GM19351 (cell line): ENCODE measurements around the gene E2F6.

ENCODE experiments used
- ATAC-seq: cut with Tn5 transposase; IDR thresholded peaks from one replicate; pipeline ENCODE4 v1.9.1; 2021; ENCODE audit warnings: mild to moderate bottlenecking, moderate library complexity; ENCODE audit not compliant: unreplicated experiment

Gene E2F6

DNA sequence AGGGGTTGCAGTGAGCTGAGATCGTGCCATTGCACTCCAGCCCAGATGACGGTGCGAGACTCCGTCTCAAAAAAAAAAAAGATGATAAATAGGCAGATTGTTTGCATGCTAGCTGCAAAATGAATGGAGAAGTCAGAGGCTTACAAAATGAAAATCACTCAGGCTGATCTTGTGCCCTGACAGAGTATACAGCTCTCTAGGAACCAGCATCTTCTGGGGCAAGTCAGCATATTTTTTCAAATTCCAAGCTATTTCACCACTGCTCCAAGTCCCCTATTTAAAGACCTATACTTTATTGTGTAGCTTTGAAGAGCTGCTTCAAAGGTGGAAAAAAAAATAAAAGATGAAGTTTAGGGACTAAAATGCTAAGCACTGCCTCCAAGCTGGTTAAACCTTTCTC, 6.1 kb downstream of the E2F6 start:
- no peak for ATAC-seq

DNA sequence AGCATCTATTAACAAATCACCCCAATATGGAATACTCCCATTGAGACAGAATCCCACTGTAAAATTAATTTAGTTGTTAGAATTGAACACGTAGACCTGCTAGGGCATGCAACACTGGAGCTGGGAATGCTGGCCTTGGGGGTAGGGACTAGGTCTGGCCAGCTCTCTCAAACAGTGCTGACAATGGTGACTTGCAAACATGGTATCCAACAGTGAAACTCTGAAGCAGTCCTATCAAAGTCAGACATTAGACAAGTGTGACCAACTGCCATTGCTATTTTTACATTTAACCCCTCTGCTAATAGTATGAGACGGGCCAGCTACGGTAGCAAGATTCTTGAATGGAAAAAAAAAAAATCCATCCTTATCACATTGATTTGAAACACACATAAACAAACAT, 7.2 kb downstream of the E2F6 start:
- no peak for ATAC-seq

DNA sequence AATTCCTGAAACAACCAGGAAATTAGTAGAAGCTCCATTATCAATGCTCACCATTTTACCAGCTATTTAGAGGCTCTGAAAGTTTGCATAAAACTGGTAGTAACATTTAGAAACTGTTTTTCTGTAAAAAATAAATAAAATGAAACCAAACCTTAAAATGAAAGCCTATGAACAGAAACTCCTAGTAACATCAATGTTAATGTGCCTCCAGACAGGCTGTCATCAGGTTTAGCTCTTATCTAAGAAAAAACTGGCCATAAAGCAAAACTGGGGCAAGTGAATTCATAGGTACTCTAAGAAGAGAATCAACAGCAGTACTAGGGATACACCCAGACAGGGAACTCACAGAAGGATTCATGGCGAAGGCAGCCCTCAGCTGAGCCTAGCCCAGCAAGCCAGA, 8.0 kb downstream of the E2F6 start:
- no peak for ATAC-seq

DNA sequence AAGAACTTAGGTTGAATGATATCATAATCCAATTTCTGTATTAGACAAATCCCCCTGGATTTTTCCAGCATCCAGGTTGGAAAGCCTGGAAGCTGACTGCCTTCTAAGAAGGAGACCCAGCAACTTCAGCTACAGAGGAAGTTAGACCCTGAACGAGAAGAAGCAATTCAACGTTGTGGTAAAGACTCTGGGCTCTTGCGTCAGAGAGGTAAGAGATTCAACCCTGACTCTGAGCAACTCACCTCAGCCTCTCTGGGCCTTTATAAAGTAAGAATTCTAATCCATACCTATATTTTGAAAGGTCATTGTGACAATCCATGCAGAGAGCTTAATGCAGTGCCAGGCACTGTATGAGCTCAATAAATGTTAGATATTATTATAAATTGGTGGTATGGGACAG, 9.7 kb downstream of the E2F6 start:
- no peak for ATAC-seq

DNA sequence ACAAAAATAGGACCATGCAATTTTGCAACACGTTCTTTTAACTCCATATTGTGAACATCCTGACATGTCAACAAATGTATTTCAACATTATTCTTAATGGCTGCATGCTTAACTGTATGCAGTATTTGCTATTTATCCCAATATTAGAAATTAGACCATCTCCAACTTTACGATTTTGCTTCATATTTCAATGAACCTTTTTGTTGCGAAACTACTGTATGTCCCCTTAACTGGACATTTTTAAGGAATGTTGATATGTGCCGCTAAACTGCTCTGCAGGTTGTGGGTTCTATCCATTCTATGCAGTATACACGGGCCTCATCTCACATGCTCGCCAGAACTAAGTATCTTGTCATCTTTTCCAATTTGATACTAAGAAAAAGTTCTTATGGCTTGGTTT, 11.1 kb downstream of the E2F6 start:
- no peak for ATAC-seq

- ATAC-seq: no peak
These were observed 15.2 kb downstream of the E2F6 start for GRCh38 chr2:11450791-11451190.

DNA sequence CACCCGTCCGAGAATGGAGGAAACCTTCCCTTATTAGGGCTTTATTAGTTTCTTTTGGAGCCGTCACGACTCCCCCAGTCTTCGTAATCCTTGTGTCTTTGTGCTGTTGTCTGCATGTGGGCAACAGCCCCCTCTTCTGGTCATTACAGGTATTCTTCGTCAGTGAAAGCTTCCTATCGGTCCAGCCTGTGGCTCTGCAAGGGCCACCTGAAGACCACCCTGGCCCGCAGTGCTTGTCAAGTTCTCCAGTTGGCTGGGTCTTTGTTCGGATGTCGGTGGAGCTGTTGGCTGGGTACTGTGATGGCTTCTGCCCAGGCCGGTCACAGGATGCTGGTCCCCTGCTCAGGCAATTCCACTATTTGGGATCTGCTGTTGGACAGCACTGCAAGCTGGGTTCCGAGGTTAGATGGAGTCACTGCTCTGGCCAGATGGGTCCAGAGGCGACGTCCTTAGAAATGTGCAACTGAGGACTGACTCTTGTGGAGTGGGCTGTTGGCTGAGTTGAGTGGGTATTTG, 19.2 kb downstream of the E2F6 start:
- ATAC-seq: peak; percentile 47

GRCh38 chr2:11444737-11445136, 21.2 kb downstream of the E2F6 start:
- ATAC-seq: no peak

GRCh38 chr2:11438555-11439080, 27.3 kb downstream of the E2F6 start:
- no peak for ATAC-seq

GRCh38 chr2:11437602-11438001, 28.4 kb downstream of the E2F6 start:
- ATAC-seq: no peak

DNA sequence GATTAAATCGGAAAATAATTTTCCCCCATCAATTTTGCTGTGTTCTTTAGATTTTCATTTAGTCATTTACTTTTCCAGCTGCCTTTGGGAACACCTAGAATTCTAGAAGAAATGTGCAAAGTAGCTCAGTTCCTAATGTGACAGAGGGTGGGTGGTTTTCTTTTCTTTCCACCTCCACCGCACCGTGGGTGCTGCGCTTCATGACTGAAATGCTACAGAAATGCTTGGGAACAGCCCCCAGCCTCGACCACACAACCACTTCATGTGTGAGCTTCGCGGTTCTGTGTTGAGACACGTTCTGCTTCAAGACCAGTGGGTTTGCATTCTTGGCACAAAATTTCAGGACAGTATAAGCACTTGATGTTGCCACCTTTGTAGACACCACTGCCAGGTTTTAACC, 30.9 kb downstream of the E2F6 start:
- ATAC-seq: no peak

DNA sequence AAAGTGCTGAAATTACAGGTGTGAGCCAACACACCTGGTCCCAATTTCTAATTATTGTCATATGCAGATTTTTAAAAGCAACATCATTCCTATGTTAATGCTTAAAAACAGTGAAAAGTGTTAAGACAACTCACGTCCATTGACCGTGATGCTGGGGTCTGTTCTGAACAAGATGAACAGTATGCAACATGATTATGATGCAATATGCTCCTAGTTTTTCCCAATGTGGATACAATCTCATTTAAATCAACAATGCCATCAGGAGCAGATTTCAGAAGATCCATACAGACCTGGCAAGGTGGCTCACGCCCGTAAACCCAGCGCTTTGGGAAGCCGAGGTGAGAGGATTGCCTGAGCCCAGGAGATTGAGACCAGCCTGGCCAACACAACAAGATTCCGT, 31.5 kb downstream of the E2F6 start:
- no peak for ATAC-seq

DNA sequence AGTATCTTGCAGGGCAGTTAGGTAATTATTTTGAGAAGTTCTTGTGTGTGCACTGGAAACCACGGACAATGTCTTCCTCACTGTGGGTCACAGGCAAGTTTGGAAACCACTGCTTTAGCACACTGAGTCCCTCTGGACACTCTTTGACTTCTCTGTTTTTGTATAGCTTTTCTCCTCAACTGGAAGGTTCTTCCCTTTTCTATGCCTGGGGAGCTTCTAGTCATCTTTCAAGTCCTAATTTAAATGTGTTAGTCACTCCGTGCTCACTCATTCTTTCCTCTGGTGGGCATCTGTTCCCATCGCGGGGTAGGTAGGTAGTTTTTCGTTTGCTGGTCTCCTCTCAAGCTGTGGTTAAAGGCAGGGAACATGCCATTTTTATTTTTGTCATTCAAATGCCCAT, 32.1 kb downstream of the E2F6 start:
- no peak for ATAC-seq

- no peak for ATAC-seq
These were observed 35.2 kb downstream of the E2F6 start for GRCh38 chr2:11430729-11431128.

DNA sequence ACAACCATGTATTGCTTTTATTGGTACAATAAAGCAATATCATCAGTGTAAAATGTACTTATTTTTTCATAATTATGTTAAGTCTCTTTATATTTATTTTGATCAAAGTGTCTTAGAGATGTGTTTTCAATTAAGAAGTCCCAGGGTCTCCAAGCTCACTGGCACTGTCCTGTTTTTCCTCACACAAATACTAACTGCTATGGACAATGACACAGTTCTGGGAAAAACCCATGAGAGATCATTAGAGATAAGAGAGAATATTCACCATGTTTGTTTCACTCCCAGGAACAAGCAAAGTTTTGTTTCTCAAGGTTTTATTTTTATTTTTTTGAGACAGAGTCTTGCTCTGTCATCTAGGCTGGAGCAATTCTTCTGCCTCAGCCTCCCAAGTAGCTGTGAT, 38.7 kb downstream of the E2F6 start:
- no peak for ATAC-seq

DNA sequence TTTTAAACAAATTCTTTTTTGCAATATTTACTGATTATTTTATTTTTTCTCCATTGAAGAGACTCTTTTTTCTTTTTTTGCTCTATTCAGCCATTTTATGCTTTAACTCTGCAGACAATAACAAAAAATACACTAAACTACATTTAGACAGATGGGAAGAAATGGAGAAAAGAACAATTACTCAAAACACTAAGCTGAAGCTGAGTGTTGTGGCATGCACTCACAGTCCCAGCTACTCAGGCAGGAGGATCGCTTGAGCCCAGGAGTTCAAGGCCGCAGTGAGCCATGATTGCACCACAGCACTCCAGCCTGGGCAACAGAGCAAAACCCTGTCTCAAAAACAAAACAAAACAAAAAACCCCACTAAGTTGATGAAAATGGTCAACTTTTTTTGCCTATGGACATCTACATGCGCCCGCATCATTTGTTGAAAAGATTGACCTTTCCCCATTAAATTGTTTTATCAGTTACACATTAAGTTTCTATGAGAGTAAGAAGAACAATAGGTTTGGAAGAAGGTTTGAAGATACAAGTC, 43.0 kb downstream of the E2F6 start:
- ATAC-seq: no peak

GRCh38 chr2:11422491-11422865, 43.5 kb downstream of the E2F6 start:
- ATAC-seq: no peak

- no peak for ATAC-seq
These were observed 44.0 kb downstream of the E2F6 start for GRCh38 chr2:11421863-11422490.

DNA sequence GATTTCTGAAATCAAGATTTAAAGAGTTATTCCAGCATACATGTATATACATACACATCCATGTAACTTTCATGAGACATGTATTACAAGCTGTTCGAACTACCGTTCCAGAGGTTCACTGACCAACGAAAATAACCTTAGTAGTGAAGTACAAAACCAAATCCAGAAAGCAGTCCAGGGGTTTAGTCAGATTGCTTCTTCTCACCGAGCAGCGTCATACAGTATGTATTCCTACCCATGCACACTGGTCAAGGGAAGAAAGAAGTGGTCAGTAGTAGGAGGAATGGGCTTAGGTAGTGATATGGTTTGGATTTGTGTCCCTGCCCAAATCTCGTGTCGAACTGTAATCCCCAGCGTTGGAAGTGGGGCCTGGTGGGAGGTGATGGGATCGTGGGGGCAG, 45.3 kb downstream of the E2F6 start:
- ATAC-seq: no peak

- no peak for ATAC-seq
These were observed 45.8 kb downstream of the E2F6 start for GRCh38 chr2:11420190-11420589.

DNA sequence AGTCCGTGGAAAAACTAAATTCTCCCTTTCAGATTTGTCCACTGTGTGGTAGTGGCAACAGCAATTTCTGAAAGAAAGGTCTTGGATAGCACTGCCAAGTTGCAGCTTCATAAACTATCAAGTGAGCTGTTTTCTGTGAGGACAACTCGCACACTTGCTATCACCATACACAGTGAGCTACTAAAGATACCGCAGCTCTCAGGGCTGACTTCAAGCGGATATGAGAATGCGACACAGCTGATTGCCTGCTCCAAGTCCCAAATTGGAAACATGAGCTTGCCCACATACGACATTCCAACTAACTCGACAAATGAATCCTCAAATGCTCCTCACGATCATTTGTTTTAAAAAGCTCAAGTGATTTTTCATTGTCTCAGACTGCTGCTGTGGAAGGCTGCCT, 46.2 kb downstream of the E2F6 start:
- no peak for ATAC-seq

GRCh38 chr2:11417946-11418585, 47.9 kb downstream of the E2F6 start:
- no peak for ATAC-seq
